GM23248 (cell line): ENCODE data around the gene USP36.

ENCODE experiments used
- EZH2 ChIP-seq: fragments of 200-600 bp; sonication (generic); IDR thresholded peaks from 2 replicates; pipeline ENCODE4 v1.6.1; 2018; ENCODE audit warnings: antibody characterized with exemption, mild to moderate bottlenecking; ENCODE audit not compliant: insufficient read depth, poor library complexity, severe bottlenecking
- EZH2phosphoT487 ChIP-seq: fragments of 200-600 bp; sonication (generic); IDR thresholded peaks from 2 replicates; pipeline ENCODE4 v1.6.1; 2018; ENCODE audit warnings: antibody characterized with exemption, moderate library complexity, mild to moderate bottlenecking, low read depth; ENCODE audit not compliant: insufficient read depth

DNA sequence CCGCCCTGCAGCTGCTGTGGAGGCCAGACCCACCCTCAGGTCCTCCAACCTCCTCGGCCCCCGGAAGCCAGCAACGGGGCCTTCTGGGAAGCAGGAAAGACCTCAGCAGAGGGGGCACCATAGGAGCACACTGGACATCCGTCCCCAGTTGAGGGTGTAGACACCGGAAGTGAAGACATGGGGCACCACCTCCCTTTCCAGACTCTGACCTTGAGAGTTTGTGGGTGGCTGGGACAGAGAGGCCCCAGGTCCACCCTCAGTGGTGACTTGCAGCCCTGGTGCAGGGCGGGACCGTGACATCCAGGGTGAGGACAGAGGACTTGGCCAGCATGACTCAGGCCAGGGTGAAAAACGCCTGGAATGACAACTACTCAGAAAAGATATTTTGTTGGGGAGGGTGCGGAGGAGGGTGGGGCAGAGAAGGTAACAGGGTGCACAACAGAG lies 42.5 kb upstream of the USP36 start:
- TF ChIP-seq EZH2phosphoT487 (0 out of 2 replicates have a peak, but pooled peaks have one; percentile 40), EZH2 (no peak)
